GM04504 (cell line): ENCODE data around the gene RPL10.

Experiments used
- DNase-seq: peaks from one replicate; pipeline ENCODE4 v3.0.0-alpha.2; 2012; ENCODE audit warnings: low read depth

Gene RPL10

GRCh38 chrX:154449618-154450017 is 51.4 kb downstream of the RPL10 start:
- DNase-seq = no peak

DNA sequence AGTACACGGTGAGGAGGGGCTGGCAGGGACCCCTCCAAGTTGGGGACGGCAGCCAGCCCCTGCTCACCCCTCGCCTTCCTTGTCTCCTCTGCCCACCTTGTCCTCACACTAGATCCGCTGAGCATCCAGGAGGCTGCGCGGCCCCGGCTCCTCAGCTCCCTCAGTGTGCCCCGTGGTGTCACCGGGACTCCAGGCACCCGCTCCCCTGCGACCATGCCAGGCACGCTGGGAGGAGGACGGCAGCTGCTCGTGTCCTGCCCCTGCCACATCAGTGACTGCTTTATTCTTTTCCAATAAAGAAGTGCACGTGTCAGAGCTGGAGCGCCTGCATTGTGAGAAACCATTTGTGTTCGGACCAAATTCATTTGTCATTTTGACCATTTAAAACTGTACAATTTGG is 52.1 kb downstream of the RPL10 start:
- no peak for DNase-seq
